ENCODE measurements around the gene MORN3. TPM values are rescaled to one million over a fixed set of nuclear protein-coding genes. Genes with fewer than 3 reads are reported as not detected.

Gene MORN3
- total RNA-seq, 1 donor from 2014 or later, result 1.5 TPM

- DNase-seq (ENCODE audit: low spot score, unreplicated experiment), result no peak
- TF ChIP-seq, protein P1, sequence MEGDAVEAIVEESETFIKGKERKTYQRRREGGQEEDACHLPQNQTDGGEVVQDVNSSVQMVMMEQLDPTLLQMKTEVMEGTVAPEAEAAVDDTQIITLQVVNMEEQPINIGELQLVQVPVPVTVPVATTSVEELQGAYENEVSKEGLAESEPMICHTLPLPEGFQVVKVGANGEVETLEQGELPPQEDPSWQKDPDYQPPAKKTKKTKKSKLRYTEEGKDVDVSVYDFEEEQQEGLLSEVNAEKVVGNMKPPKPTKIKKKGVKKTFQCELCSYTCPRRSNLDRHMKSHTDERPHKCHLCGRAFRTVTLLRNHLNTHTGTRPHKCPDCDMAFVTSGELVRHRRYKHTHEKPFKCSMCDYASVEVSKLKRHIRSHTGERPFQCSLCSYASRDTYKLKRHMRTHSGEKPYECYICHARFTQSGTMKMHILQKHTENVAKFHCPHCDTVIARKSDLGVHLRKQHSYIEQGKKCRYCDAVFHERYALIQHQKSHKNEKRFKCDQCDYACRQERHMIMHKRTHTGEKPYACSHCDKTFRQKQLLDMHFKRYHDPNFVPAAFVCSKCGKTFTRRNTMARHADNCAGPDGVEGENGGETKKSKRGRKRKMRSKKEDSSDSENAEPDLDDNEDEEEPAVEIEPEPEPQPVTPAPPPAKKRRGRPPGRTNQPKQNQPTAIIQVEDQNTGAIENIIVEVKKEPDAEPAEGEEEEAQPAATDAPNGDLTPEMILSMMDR (IDR thresholded peaks at IDR 0.05; ENCODE audit: unreplicated experiment), result no peak
These were observed 68.6 kb downstream of the MORN3 start for GRCh38 chr12:121600702-121601336.

More at GRCh38 chr12:121600702-121601336, 68.6 kb downstream of the MORN3 start:
- Mint-ChIP-seq H3K9me3 (ENCODE audit: low read depth) (peaks cover 1% of the 10 kb centered on the region), H3K4me3 (ENCODE audit: low read depth) (no peak overlapping the region), H3K4me1 (ENCODE audit: low read depth) (peaks cover 17% of the 10 kb centered on the region), H3K27ac (peak overlapping the region; percentile 92), H3K27me3 (no peaks in the 10 kb centered on the region), H3K36me3 (ENCODE audit: insufficient read depth) (peaks cover 4% of the 10 kb centered on the region)

Other genes with a start within 250 kb of the MORN3 start
- gene KDM2B, start 88.6 kb downstream of the MORN3 start, total RNA-seq, result 74.0 and 79.2 TPM in 2 replicates
- gene ORAI1, start 43.1 kb downstream of the MORN3 start, total RNA-seq, result 18.9 and 19.3 TPM in 2 replicates
- gene TMEM120B, start 43.1 kb upstream of the MORN3 start, total RNA-seq, result 16.1 and 17.2 TPM in 2 replicates
- gene RHOF, start 124.0 kb upstream of the MORN3 start, total RNA-seq, result 36.0 and 37.5 TPM in 2 replicates
- gene SETD1B, start 134.4 kb upstream of the MORN3 start, total RNA-seq, result 27.2 and 28.6 TPM in 2 replicates
- not detected in 2 replicates for gene HPD, start 189.2 kb upstream of the MORN3 start, total RNA-seq
- gene PSMD9, start 219.1 kb upstream of the MORN3 start, total RNA-seq, result 33.5 and 38.8 TPM in 2 replicates
- 8.9 and 9.3 TPM in 2 replicates for gene CFAP251, start 248.9 kb upstream of the MORN3 start, total RNA-seq

Data from progenitor cell of endocrine pancreas (in vitro differentiated cells).